HG03139 (cell line): Measurements from ENCODE around the gene SPTBN1.

ENCODE experiments used
- ATAC-seq: cut with Tn5 transposase; IDR thresholded peaks from one replicate; pipeline ENCODE4 v1.9.1; 2021; ENCODE audit not compliant: unreplicated experiment

Gene SPTBN1

DNA sequence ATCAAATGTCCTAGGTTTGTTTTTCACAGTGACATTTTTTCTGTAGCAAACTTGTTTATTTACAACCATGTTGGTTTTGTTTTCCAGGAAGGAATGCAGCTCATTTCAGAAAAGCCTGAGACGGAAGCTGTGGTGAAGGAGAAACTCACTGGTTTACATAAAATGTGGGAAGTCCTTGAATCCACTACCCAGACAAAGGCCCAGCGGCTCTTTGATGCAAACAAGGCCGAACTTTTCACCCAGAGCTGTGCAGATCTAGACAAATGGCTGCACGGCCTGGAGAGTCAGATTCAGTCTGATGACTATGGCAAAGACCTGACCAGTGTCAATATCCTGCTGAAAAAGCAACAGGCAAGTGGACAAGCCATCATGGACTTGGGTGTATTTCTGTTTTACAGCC, 188.1 kb downstream of the SPTBN1 start:
- ATAC-seq: no peak

- no peak for ATAC-seq
Measured at GRCh38 chr2:54646170-54646927, 190.2 kb downstream of the SPTBN1 start.

DNA sequence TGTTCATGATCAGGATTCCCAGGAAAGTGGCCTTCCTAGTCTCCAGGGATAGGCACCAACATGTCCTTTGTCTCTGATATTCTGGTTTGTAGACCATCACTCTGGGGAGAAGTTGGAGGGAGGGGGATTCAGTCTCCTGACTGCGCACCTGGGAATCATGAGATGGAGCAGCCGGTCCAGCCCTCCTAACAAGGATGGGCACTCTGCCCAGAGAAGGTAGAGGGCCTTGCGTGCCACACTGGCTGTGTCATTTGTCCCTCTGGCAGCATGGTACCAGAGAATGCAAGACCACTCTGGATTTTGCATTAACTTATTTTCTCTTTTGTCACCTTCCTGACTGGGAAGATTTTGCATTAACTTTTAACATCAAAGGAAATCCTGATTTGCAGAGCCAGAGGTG, 192.1 kb downstream of the SPTBN1 start:
- ATAC-seq: no peak

GRCh38 chr2:54649191-54649590, 193.1 kb downstream of the SPTBN1 start:
- no peak for ATAC-seq

DNA sequence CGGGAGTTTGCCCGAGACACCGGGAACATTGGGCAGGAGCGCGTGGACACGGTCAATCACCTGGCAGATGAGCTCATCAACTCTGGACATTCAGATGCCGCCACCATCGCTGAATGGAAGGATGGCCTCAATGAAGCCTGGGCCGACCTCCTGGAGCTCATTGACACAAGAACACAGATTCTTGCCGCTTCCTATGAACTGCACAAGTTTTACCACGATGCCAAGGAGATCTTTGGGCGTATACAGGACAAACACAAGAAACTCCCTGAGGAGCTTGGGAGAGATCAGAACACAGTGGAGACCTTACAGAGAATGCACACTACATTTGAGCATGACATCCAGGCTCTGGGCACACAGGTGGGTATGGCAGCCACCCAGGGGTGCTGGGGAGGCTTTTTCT, 193.5 kb downstream of the SPTBN1 start:
- no peak for ATAC-seq

DNA sequence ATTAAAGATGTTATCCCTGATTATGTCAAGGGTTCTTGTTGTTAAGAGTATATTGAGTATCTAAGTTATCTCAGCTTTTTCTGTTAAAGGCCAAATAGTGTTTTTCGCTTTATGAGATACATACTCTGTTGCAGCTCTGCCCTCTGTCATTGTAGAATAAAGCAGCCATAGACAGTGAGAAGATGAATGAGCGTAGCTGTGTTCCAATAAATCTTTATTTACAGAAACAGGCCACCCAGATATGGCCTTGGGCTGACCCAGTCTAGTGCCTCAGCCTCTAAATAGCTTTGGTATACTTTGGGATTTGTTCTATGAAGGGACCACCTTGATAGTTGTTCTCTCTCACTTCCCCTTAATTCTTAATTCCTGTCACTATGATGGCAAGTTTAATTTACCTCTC, 194.5 kb downstream of the SPTBN1 start:
- no peak for ATAC-seq

GRCh38 chr2:54651291-54651690, 195.2 kb downstream of the SPTBN1 start:
- no peak for ATAC-seq

DNA sequence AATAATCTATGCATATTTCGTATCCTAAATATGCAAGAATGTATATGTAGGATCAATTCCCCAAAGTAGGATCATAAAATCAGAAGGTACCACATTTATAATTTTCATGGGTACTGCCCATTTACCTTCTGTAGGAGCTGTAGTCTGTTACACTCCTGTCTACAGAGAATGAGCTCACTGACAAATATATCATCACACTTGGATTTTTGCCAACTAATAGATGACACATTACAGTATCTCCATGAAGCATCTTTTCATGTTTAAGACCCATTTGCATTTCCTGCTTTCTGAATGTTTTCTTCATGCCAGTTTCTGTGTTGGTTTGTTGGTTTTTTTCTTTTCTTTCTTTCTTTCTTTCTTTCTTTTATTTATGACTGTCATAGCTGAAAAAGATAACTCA, 196.4 kb downstream of the SPTBN1 start:
- ATAC-seq: peak; percentile 75

- ATAC-seq: no peak
Measured at GRCh38 chr2:54653572-54654204, 197.6 kb downstream of the SPTBN1 start.

DNA sequence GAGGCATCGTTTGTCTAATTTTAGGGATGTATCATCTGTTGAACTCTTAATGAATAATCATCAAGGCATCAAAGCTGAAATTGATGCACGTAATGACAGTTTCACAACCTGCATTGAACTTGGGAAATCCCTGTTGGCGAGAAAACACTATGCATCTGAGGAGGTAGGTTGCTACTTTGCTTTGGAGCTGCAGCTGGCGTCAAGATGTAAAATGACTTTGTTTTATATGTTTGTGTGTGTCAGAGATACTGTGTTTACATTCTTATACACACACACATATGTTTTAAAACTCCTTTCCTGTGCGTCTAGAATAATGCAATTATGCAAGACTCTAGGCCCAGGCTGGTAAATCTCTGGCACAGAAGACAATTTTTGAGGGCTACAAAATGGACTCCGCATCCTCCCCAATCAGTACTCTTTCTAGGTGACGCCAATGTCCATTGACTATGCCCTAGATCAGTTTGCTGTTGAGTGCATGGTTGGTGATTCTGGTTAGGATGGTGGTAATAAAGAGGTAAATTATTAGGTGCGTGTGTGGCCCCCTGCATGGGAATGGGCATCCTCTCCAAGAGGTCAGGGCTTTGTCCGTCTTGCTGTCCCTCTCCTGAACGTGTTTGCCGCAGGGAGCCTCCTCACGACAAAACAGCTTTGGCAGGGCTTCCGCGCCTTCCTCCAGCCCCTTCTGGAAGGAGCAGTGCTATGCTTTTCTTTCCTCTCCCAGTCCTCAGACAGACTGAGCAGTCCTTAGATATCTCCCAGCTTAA, 199.1 kb downstream of the SPTBN1 start:
- no peak for ATAC-seq

GRCh38 chr2:54656863-54657262, 200.7 kb downstream of the SPTBN1 start:
- ATAC-seq: no peak

GRCh38 chr2:54657664-54658083, 201.5 kb downstream of the SPTBN1 start:
- ATAC-seq: no peak

GRCh38 chr2:54658564-54659071, 202.5 kb downstream of the SPTBN1 start:
- no peak for ATAC-seq

DNA sequence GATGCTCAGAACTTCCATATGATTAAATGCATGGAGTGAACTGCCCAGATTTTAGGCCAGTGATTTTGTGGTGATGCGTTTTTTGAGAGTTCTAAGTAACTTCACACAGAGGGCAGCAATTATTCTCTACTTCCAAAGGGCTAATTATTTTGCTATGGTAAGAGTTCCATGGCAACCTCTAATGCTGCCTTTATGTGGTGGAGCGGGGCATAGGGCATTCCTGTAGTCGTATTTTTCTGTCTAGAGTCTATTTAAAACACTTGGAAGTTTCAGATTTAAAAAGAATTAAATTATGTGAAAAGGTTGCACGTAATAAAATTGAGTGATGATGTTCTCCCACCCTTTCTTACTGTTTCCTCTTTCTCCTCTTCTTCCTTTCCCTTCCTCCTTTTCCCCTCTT, 203.4 kb downstream of the SPTBN1 start:
- ATAC-seq: no peak

DNA sequence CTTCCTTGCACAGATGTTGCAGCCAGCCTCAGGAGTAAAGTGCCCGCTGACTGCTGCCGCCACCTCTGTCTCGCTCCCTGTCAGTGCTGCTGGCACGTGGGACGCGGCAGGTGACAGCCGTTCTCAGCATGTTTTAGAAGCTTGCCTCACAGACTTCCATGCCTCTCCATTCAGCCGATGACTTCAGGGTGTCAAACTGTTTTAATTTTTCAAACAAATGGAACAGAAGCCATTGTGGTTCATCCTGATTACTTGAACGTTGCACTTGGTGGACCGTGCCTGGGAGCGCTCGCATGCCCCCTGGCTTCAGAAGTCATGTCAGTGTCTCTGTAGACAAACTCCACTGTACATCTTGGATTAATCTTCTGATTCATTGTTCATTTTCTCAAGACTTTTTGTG, 204.6 kb downstream of the SPTBN1 start:
- no peak for ATAC-seq

DNA sequence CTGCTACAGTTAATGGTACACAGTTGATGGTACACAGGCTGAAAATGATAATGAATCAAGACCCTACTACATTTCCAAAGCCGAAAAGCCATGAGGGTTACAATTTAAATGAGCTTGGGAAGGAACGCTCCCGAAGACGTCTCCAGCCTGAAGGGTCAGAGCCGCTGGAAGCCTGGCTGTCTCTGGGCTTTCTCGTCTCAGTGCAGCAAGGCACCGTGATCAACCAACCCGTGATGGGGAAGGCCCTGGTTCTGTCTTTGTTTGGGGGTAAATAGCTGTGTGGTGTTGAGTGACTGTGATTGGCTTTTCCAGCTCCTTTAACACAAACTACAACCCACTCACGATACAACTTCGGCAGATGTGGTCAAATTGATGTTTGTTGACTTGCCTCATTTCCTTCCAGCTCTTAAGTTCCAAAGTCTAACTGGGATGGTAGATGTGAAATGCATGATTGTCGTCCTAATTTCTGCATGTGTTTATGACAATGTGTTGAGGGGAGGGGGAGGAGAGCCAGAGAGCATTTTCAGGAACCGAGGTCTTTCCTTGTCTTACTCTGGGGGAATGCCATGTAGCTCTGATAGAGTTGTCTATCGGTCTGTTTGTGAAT, 207.4 kb downstream of the SPTBN1 start:
- no peak for ATAC-seq

GRCh38 chr2:54664238-54664786, 208.2 kb downstream of the SPTBN1 start:
- ATAC-seq: no peak

DNA sequence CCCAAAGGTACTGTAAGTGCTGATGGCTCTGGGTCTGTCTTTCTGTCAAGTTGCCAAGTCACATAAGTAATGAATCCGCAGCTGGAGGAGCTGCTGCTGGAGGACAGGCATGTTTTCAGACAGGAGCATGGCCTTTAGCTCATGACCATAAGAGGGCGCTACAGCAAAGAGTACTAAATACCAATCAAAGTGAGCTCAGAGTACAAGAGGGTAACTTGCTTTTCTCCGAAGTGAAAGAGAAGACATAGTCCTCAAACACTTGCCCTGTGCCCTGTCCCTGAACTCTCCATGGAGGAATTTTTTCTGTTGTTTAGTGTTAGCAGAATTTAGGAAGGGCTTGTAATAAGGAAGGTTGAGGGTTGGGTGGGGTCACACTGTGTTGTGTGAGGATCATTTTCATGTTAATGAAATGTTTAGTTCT, 209.3 kb downstream of the SPTBN1 start:
- ATAC-seq: no peak

GRCh38 chr2:54666131-54666633, 210.1 kb downstream of the SPTBN1 start:
- no peak for ATAC-seq

GRCh38 chr2:54666634-54667265, 210.6 kb downstream of the SPTBN1 start:
- ATAC-seq: no peak
